IMR-90 (cell line): ENCODE measurements around the gene ADAMTS3. TPM values are rescaled to one million over a fixed set of nuclear protein-coding genes. Genes with fewer than 3 reads are reported as not detected.

Experiments used
- ATAC-seq: fragments of 200-7000 bp; cut with Tn5 transposase; 2 replicates; pipeline ENCODE4 v1.9.1; 2020; ENCODE audit warnings: low read depth, mild to moderate bottlenecking, moderate library complexity
- BruUV-seq: library from RNA; stranded (reverse); fragments of 400-500 nt; replicated peaks from 2 replicates; lab custom pipeline; 2021; lab: Mats Ljungman, UMichigan
- CTCF ChIA-PET: fragments of 300-600 bp; formaldehyde crosslinking; extraction: SDS; loops from one replicate; lab custom pipeline; 2021; ENCODE audit warnings: antibody characterized with exemption; lab: Yijun Ruan, JAX
- POLR2A ChIA-PET: fragments of 300-600 bp; sonication (Branson Sonifier 250); formaldehyde crosslinking; loops from one replicate; lab custom pipeline; 2022; ENCODE audit warnings: antibody characterized with exemption; ENCODE audit not compliant: unreplicated experiment; lab: Charles Lee
- DNase-seq: peaks from one replicate; pipeline ENCODE4 v3.0.0; 2013
- H2AFZ ChIP-seq: replicated peaks from 2 replicates; pipeline ENCODE3; 2013; ENCODE audit warnings: low read length, mild to moderate bottlenecking; ENCODE audit not compliant: poor library complexity
- H2AK5ac ChIP-seq: 2 replicates; pipeline ENCODE4 v1.6.1; 2013; ENCODE audit warnings: low read depth, low read length, inconsistent platforms
- H2AK9ac ChIP-seq: replicated peaks from 2 replicates; pipeline ENCODE3; 2013; ENCODE audit warnings: mild to moderate bottlenecking, low read depth, low read length, moderate library complexity; ENCODE audit not compliant: poor library complexity
- H2BK120ac ChIP-seq: 2 replicates; pipeline ENCODE4 v1.6.1; 2013; ENCODE audit warnings: low read depth, low read length, inconsistent platforms
- H2BK15ac ChIP-seq: 3 replicates; pipeline ENCODE4 v1.6.1; 2013; ENCODE audit warnings: low read depth, low read length, inconsistent platforms
- H2BK20ac ChIP-seq: 2 replicates; pipeline ENCODE4 v1.6.1; 2013; ENCODE audit warnings: low read depth, mild to moderate bottlenecking, inconsistent platforms, low read length, moderate library complexity
- H2BK5ac ChIP-seq: 2 replicates; pipeline ENCODE4 v1.6.1; 2013; ENCODE audit warnings: mild to moderate bottlenecking, low read depth, low read length, inconsistent platforms; ENCODE audit not compliant: poor library complexity, severe bottlenecking
- H3K14ac ChIP-seq: replicated peaks from 2 replicates; pipeline ENCODE4 v1.6.1; 2013; ENCODE audit warnings: low read depth, low read length, inconsistent platforms
- H3K18ac ChIP-seq: 2 replicates; pipeline ENCODE4 v1.6.1; 2013; ENCODE audit warnings: low read depth, low read length, control low read depth
- H3K23ac ChIP-seq: 2 replicates; pipeline ENCODE4 v1.6.1; 2013; ENCODE audit warnings: low read depth, low read length, inconsistent platforms
- H3K27ac ChIP-seq: 2 replicates; pipeline ENCODE4 v1.5.1; 2013; ENCODE audit warnings: mild to moderate bottlenecking, control low read depth, low read length; ENCODE audit not compliant: insufficient read depth
- H3K27me3 ChIP-seq: 2 replicates; pipeline ENCODE4 v1.6.1; 2013; ENCODE audit warnings: low read length; ENCODE audit not compliant: control insufficient read depth, insufficient read depth
- H3K36me3 ChIP-seq: 2 replicates; pipeline ENCODE4 v1.6.1; 2013; ENCODE audit warnings: low read length, mixed read lengths; ENCODE audit not compliant: control insufficient read depth, insufficient read depth
- H3K4ac ChIP-seq: 2 replicates; pipeline ENCODE4 v1.6.1; 2013; ENCODE audit warnings: low read depth, low read length, inconsistent platforms
- H3K4me1 ChIP-seq: 2 replicates; pipeline ENCODE4 v1.6.1; 2013; ENCODE audit warnings: low read length, mixed read lengths; ENCODE audit not compliant: control insufficient read depth, insufficient read depth
- H3K4me2 ChIP-seq: 2 replicates; pipeline ENCODE4 v1.6.1; 2013; ENCODE audit warnings: low read depth, mild to moderate bottlenecking, control low read depth, low read length, moderate library complexity
- H3K4me3 ChIP-seq: 2 replicates; pipeline ENCODE4 v1.5.1; 2013; ENCODE audit warnings: low read depth, mild to moderate bottlenecking, control low read depth, low read length, moderate library complexity; ENCODE audit not compliant: insufficient read depth
- H3K56ac ChIP-seq: 2 replicates; pipeline ENCODE4 v1.6.1; 2013; ENCODE audit warnings: low read length, inconsistent platforms; ENCODE audit not compliant: insufficient read depth; ENCODE audit errors: extremely low read depth
- H3K79me1 ChIP-seq, 2 experiments: 2 replicates each; pipeline ENCODE4 v1.6.1; 2013; ENCODE audit warnings: low read length in 2 of 2, inconsistent platforms in 1 of 2, low read depth in 1 of 2
- H3K9ac ChIP-seq: 2 replicates; pipeline ENCODE4 v1.6.1; 2013; ENCODE audit warnings: low read depth, low read length, control low read depth
- H3K9me1 ChIP-seq: 2 replicates; pipeline ENCODE4 v1.6.1; 2013; ENCODE audit warnings: low read length, inconsistent platforms; ENCODE audit not compliant: insufficient read depth
- H3K9me3 ChIP-seq: 2 replicates; pipeline ENCODE4 v1.6.1; 2013; ENCODE audit warnings: low read length; ENCODE audit not compliant: control insufficient read depth, insufficient read depth
- H4K20me1 ChIP-seq: 2 replicates; pipeline ENCODE4 v1.6.1; 2013; ENCODE audit warnings: low read length, inconsistent platforms; ENCODE audit not compliant: insufficient read depth
- H4K5ac ChIP-seq: 2 replicates; pipeline ENCODE4 v1.6.1; 2013; ENCODE audit warnings: mild to moderate bottlenecking, low read depth, low read length, control low read depth
- H4K8ac ChIP-seq, 2 experiments: 2 replicates each; pipeline ENCODE4 v1.6.1; 2013; ENCODE audit warnings: low read depth in 2 of 2, low read length in 2 of 2, control low read depth in 1 of 2, inconsistent platforms in 1 of 2
- H4K91ac ChIP-seq: 2 replicates; pipeline ENCODE4 v1.6.1; 2013; ENCODE audit warnings: low read depth, low read length, inconsistent platforms; ENCODE audit not compliant: insufficient read depth
- BHLHE40 ChIP-seq: fragments of 150-350 bp; IDR thresholded peaks from 2 replicates; pipeline ENCODE4 v1.6.1; 2016; ENCODE audit warnings: mild to moderate bottlenecking, low read depth, low read length
- CEBPB ChIP-seq: IDR thresholded peaks from 2 replicates; pipeline ENCODE4 v1.6.1; 2012; ENCODE audit warnings: low read depth, low read length, improper control_type of control experiment
- CHD1 ChIP-seq: IDR thresholded peaks from 2 replicates; pipeline ENCODE4 v1.6.1; 2012; ENCODE audit warnings: low read depth, low read length, improper control_type of control experiment
- FOS ChIP-seq: fragments of 150-350 bp; IDR thresholded peaks from 2 replicates; pipeline ENCODE4 v1.6.1; 2016; ENCODE audit warnings: low read depth, low read length
- MAFK ChIP-seq: IDR thresholded peaks from 2 replicates; pipeline ENCODE4 v1.6.1; 2012; ENCODE audit warnings: low read depth, low read length, improper control_type of control experiment
- MAZ ChIP-seq: IDR thresholded peaks from 2 replicates; pipeline ENCODE4 v1.6.1; 2012; ENCODE audit warnings: low read depth, mild to moderate bottlenecking, low read length, improper control_type of control experiment, moderate library complexity, borderline replicate concordance
- MXI1 ChIP-seq: IDR thresholded peaks from 2 replicates; pipeline ENCODE4 v1.6.1; 2012; ENCODE audit warnings: low read depth, mild to moderate bottlenecking, low read length, moderate library complexity, borderline replicate concordance
- NFE2L2 ChIP-seq: fragments of 150-350 bp; IDR thresholded peaks from 2 replicates; pipeline ENCODE4 v1.6.1; 2016; ENCODE audit warnings: low read depth, mild to moderate bottlenecking, low read length
- POLR2A ChIP-seq: IDR thresholded peaks from 2 replicates; pipeline ENCODE4 v1.6.1; 2012; ENCODE audit warnings: mild to moderate bottlenecking, low read depth, low read length
- RAD21 ChIP-seq: IDR thresholded peaks from 2 replicates; pipeline ENCODE4 v1.6.1; 2012; ENCODE audit warnings: low read length, improper control_type of control experiment
- RCOR1 ChIP-seq: IDR thresholded peaks from 2 replicates; pipeline ENCODE4 v1.6.1; 2012; ENCODE audit warnings: mild to moderate bottlenecking, low read length, improper control_type of control experiment; ENCODE audit not compliant: insufficient replicate concordance
- RFX5 ChIP-seq: IDR thresholded peaks from 2 replicates; pipeline ENCODE4 v1.8.0; 2012; ENCODE audit warnings: low read depth, mild to moderate bottlenecking, low read length, moderate library complexity
- SMC3 ChIP-seq: fragments of 150-350 bp; IDR thresholded peaks from 2 replicates; pipeline ENCODE4 v1.6.1; 2016; ENCODE audit warnings: low read depth, mild to moderate bottlenecking, antibody characterized with exemption, low read length, moderate library complexity
- WGBS, 2 experiments: methylation state at CpG; one replicate each; pipeline versions ENCODE4 v1.1.5 to v1.1.7; 2013; ENCODE audit warnings: missing lambda C conversion rate in 2 of 2; ENCODE audit not compliant: insufficient read length in 1 of 2; ENCODE audit errors: extremely low coverage in 2 of 2; 5-methylcytosine and 5-hydroxymethylcytosine counted together
- dilution Hi-C: fragments of 300-500 bp; cut with HindIII; formaldehyde crosslinking; loops from one replicate; pipeline ENCODE4 v1.14.3; 2018; ENCODE audit warnings: low sequenced_read_pairs; ENCODE audit not compliant: unreplicated experiment
- in situ Hi-C: fragments of 300-500 bp; cut with MboI; formaldehyde crosslinking; loops from 3 replicates; pipeline ENCODE4 v1.14.3; 2019; ENCODE audit warnings: low sequenced_read_pairs, inconsistent platforms, mixed read lengths
- intact Hi-C: fragments of 100-400 bp; cut with micrococcal nuclease; formaldehyde crosslinking; loops from 2 replicates; pipeline ENCODE4 v1.10.0; 2022
- polyA plus RNA-seq, 3 experiments: library from polyadenylated mRNA; depleted of rRNA; stranded (reverse); fragments of >200 nt; gene quantifications; 2 replicates each; pipeline ENCODE4 v1.2.3, GENCODE V29; 2012; ENCODE audit warnings: low replicate concordance in 1 of 3
- total RNA-seq: library from RNA; depleted of rRNA; stranded (reverse); fragments of >200 nt; gene quantifications from 2 replicates; pipeline ENCODE4 v1.2.3, GENCODE V29; 2012
- TF ChIP-seq, protein P1 (sequence below): fragments of 150-350 bp; IDR thresholded peaks from 2 replicates; pipeline ENCODE4 v1.6.1; 2017; ENCODE audit warnings: mild to moderate bottlenecking, antibody characterized with exemption, low read length, low read depth
- TF ChIP-seq, protein P2 (sequence below): fragments of 150-350 bp; IDR thresholded peaks from 2 replicates; pipeline ENCODE4 v1.6.1; 2016; ENCODE audit warnings: low read depth, mild to moderate bottlenecking, low read length, moderate library complexity, borderline replicate concordance
- TF ChIP-seq, protein P3 (sequence below): conservative IDR thresholded peaks from 2 replicates; pipeline ENCODE4 v1.5.1; 2012; ENCODE audit warnings: mild to moderate bottlenecking, low read depth, low read length, improper control_type of control experiment

Gene ADAMTS3
- total and polyA plus RNA-seq, 2 of the 4 experiments (the other 2 are of a cell fraction), result 0.68 to 2.9 TPM

DNA sequence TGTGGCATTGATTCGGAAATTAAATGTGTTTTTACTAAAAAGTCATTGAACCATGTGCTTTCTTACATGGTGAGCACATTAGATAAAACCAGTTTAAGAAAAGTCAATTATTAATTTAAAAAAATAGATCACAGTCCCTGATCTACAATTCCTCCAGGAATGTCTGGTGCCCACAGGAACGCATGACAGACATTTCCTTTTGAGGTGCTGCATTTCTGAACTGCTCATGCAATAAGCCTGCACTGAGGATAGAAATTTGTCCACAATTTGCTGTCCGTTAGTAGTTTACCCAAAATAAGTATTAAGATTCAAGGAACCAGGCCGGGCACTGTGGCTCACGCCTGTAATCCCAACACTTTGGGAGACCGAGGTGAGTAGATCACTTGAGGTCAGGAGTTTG is 8.2 kb upstream of the ADAMTS3 start:
- TF ChIP-seq, protein P1, sequence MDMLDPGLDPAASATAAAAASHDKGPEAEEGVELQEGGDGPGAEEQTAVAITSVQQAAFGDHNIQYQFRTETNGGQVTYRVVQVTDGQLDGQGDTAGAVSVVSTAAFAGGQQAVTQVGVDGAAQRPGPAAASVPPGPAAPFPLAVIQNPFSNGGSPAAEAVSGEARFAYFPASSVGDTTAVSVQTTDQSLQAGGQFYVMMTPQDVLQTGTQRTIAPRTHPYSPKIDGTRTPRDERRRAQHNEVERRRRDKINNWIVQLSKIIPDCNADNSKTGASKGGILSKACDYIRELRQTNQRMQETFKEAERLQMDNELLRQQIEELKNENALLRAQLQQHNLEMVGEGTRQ, result no peak
- TF ChIP-seq, protein P2, sequence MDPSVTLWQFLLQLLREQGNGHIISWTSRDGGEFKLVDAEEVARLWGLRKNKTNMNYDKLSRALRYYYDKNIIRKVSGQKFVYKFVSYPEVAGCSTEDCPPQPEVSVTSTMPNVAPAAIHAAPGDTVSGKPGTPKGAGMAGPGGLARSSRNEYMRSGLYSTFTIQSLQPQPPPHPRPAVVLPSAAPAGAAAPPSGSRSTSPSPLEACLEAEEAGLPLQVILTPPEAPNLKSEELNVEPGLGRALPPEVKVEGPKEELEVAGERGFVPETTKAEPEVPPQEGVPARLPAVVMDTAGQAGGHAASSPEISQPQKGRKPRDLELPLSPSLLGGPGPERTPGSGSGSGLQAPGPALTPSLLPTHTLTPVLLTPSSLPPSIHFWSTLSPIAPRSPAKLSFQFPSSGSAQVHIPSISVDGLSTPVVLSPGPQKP, result no peak
- TF ChIP-seq RAD21 (no peak), NFE2L2 (no peak), CHD1 (no peak), MAFK (no peak), MAZ (no peak), MXI1 (no peak), SMC3 (no peak), POLR2A (no peak), FOS (no peak), BHLHE40 (no peak), RCOR1 (no peak), RFX5 (no peak), CEBPB (no peak)
- TF ChIP-seq, protein P3, sequence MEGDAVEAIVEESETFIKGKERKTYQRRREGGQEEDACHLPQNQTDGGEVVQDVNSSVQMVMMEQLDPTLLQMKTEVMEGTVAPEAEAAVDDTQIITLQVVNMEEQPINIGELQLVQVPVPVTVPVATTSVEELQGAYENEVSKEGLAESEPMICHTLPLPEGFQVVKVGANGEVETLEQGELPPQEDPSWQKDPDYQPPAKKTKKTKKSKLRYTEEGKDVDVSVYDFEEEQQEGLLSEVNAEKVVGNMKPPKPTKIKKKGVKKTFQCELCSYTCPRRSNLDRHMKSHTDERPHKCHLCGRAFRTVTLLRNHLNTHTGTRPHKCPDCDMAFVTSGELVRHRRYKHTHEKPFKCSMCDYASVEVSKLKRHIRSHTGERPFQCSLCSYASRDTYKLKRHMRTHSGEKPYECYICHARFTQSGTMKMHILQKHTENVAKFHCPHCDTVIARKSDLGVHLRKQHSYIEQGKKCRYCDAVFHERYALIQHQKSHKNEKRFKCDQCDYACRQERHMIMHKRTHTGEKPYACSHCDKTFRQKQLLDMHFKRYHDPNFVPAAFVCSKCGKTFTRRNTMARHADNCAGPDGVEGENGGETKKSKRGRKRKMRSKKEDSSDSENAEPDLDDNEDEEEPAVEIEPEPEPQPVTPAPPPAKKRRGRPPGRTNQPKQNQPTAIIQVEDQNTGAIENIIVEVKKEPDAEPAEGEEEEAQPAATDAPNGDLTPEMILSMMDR, result no peak
- ChIA-PET POLR2A (no interaction called here), CTCF (no interaction called here)
- Histone ChIP-seq H2BK5ac (no peak overlapping the region), H3K27me3 (no peaks in the 10 kb centered on the region; the same call in 1 of the 2 replicates), H2AK9ac (no peak overlapping the region), H3K4me3 (no peak overlapping the region), H2BK120ac (no peak overlapping the region), H3K14ac (no peak overlapping the region), H2AK5ac (no peak overlapping the region), H3K9me3 (no peaks in the 10 kb centered on the region), H3K79me1 (no peaks in the 10 kb centered on the region), H3K9me1 (no peaks in the 10 kb centered on the region), H3K56ac (no peak overlapping the region), H3K36me3 (no peaks in the 10 kb centered on the region), H2AFZ (no peak overlapping the region), H2BK20ac (no peak overlapping the region), H3K4me2 (no peak overlapping the region), H3K4ac (no peak overlapping the region), H3K23ac (no peak overlapping the region), H4K20me1 (no peaks in the 10 kb centered on the region), H2BK15ac (no peak overlapping the region), H4K91ac (no peak overlapping the region), H3K9ac (no peak overlapping the region), H4K5ac (no peak overlapping the region), H3K4me1 (no peaks in the 10 kb centered on the region), H3K27ac (no peak overlapping the region), H4K8ac (no peak overlapping the region), H3K18ac (no peak overlapping the region)
- no peak for ATAC-seq
- dilution Hi-C loops, result no loop called here
- in situ Hi-C loops, result no loop called here
- intact Hi-C loops, result no loop called here
- BruUV-seq, result no TSS peak
- DNase-seq, result no peak
- no CpG with 5 or more reads among the region's 6 CpGs for WGBS, 2 experiments
